Adrenal gland (tissue), 5 donors: ENCODE data around the gene APMAP.

Experiments used
- POLR2A ChIP-seq, 2 donors: fragments of 450-650 bp; IDR thresholded peaks; one replicate each; pipeline ENCODE4 v1.6.1; 2017; ENCODE audit warnings: antibody characterized with exemption in 2 of 2, mild to moderate bottlenecking in 2 of 2, moderate library complexity in 1 of 2
- TF ChIP-seq, protein P1 (sequence below), 6 experiments: fragments of 450-650 bp in 4 of 6; fragments of 200-600 bp in 2 of 6; sonication (generic) in 1 of 6; IDR thresholded peaks; 1 replicate in 5 of 6; 2 replicates in 1 of 6; pipeline versions ENCODE4 v1.5.1 to v1.8.0; 2016 to 2021; ENCODE audit warnings: antibody characterized with exemption in 6 of 6, mild to moderate bottlenecking in 2 of 6, moderate library complexity in 1 of 6
- donor health status: DM: no; HTN: no; CAD: no.

DNA sequence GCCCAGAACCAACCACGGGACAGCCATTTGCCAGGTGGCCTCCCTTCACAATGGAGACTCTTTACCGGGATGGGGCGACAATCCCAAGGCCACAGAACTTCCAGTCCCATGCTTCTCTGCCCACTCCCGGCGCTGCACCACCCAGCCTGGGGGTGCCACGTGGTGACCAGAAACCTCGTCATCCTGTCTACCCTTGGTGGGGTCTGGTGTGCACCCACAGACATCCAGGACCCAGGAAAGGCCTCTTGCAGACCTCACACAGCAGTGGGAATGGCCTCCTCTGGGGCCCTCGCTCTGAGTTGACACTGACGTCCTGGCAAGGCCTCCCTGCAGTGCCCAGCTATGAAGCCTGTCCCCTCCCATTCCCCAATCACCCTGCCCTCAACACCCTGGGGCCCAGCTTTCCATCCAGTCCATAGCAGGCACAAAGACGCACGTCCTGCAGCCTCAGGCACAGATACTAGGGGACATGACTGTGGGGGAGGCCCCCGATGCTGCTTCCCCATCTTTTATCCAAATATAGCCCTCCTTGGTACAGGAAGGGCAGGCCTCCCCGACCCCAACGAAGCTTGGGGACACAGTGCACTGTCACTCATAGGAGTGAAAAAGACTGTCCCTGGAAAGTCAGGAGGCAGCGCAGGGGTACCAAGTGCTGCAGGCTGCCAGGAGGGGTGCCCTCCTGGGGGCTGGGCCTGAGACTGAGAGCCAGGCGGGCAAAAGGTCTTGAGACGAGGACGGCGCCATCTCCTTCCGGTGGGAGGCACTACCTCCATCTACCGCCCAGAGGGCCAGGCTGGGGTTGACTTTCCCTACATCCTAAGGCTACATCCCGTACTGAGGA is 36.3 kb downstream of the APMAP start:
- TF ChIP-seq, protein P1, sequence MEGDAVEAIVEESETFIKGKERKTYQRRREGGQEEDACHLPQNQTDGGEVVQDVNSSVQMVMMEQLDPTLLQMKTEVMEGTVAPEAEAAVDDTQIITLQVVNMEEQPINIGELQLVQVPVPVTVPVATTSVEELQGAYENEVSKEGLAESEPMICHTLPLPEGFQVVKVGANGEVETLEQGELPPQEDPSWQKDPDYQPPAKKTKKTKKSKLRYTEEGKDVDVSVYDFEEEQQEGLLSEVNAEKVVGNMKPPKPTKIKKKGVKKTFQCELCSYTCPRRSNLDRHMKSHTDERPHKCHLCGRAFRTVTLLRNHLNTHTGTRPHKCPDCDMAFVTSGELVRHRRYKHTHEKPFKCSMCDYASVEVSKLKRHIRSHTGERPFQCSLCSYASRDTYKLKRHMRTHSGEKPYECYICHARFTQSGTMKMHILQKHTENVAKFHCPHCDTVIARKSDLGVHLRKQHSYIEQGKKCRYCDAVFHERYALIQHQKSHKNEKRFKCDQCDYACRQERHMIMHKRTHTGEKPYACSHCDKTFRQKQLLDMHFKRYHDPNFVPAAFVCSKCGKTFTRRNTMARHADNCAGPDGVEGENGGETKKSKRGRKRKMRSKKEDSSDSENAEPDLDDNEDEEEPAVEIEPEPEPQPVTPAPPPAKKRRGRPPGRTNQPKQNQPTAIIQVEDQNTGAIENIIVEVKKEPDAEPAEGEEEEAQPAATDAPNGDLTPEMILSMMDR (IDR thresholded peaks at IDR 0.05), result no peak
- TF ChIP-seq POLR2A (IDR thresholded peaks at IDR 0.05), result no peak
